Measurements from ENCODE around the gene PCDH17.

DNA sequence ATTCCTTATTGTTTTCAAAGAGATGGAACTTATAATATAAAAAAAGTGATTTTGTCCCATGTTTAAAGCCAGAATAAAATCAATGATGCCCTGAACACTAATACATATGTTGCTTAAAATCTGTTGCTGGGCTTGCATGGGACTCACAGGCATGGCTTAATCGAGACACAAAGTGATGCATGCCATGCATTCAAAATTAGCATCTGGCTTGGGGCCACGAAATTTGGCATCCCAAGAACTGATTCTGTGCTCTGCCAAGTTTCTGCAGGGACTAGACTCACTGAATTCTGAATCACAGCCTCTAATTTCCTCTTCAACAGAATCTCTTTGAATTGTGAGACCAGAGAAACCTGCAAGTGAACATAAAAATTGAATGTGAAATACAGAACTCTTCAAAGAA is 109.2 kb downstream of the PCDH17 start:
- TF ChIP-seq CTCF (IDR thresholded peaks at IDR 0.05; ENCODE audit: insufficient read depth, low read length) (no peak), GABPA (IDR thresholded peaks at IDR 0.05; ENCODE audit: low read depth) (no peak)

Measured in HL-60 (cell line).